Endothelial cell (in vitro differentiated cells): ENCODE measurements around the gene STK32C. TPM values are rescaled to one million over a fixed set of nuclear protein-coding genes. Genes with fewer than 3 reads are reported as not detected.

ENCODE experiments used
- DNase-seq: peaks from one replicate; pipeline ENCODE4 v3.0.0; 2021; ENCODE audit warnings: low spot score
- H3K27ac Mint-ChIP-seq: one replicate; pipeline ENCODE4 v1.8.0; 2021; ENCODE audit warnings: mixed read lengths, inconsistent platforms; ENCODE audit not compliant: unreplicated experiment
- H3K27me3 Mint-ChIP-seq: one replicate; pipeline ENCODE4 v1.8.0; 2021; ENCODE audit warnings: mild to moderate bottlenecking, moderate library complexity, mixed read lengths, inconsistent platforms; ENCODE audit not compliant: unreplicated experiment
- H3K36me3 Mint-ChIP-seq: one replicate; pipeline ENCODE4 v1.8.0; 2021; ENCODE audit warnings: mild to moderate bottlenecking, low read depth, mixed read lengths, inconsistent platforms; ENCODE audit not compliant: unreplicated experiment
- H3K4me1 Mint-ChIP-seq: one replicate; pipeline ENCODE4 v1.8.0; 2021; ENCODE audit warnings: mild to moderate bottlenecking, mixed read lengths, inconsistent platforms; ENCODE audit not compliant: unreplicated experiment
- H3K4me3 Mint-ChIP-seq: one replicate; pipeline ENCODE4 v1.8.0; 2021; ENCODE audit warnings: mild to moderate bottlenecking, mixed read lengths, inconsistent platforms; ENCODE audit not compliant: unreplicated experiment
- H3K9me3 Mint-ChIP-seq: one replicate; pipeline ENCODE4 v1.8.0; 2021; ENCODE audit warnings: mixed read lengths, inconsistent platforms; ENCODE audit not compliant: unreplicated experiment
- CTCF ChIP-seq: fragments of 200-600 bp; sonication (generic); IDR thresholded peaks from one replicate; pipeline ENCODE4 v1.5.0; 2021; ENCODE audit warnings: antibody characterized with exemption; ENCODE audit not compliant: unreplicated experiment
- total RNA-seq: library from RNA; stranded (reverse); fragmentation: NEBNext Ultra II Directional; extraction: Animal tissue kit (Norgen Biotek cat#: 25700); gene quantifications from one replicate; pipeline ENCODE4 v1.2.1, GENCODE V29; 2021; ENCODE audit not compliant: unreplicated experiment

The STK32C gene
- total RNA-seq, 1 donor from 2014 or later = 12.6 TPM

- Mint-ChIP-seq H3K9me3 (no peaks in the 10 kb centered on the region), H3K27me3 (peaks cover 15% of the 10 kb centered on the region), H3K36me3 (peaks cover 3% of the 10 kb centered on the region), H3K4me1 (no peaks in the 10 kb centered on the region), H3K27ac (no peak overlapping the region), H3K4me3 (no peak overlapping the region)
- DNase-seq = no peak
- TF ChIP-seq CTCF = no peak
Observed at GRCh38 chr10:132242103-132242840, 65.5 kb downstream of the STK32C start.

GRCh38 chr10:132241496-132241895 lies 66.3 kb downstream of the STK32C start:
- no peaks in the 10 kb centered on the region for H3K9me3 Mint-ChIP-seq
- peaks cover 11% of the 10 kb centered on the region for H3K27me3 Mint-ChIP-seq
- H3K4me1 Mint-ChIP-seq = no peaks in the 10 kb centered on the region
- H3K4me3 Mint-ChIP-seq = no peak overlapping the region
- no peak overlapping the region for H3K27ac Mint-ChIP-seq
- DNase-seq = no peak
- no peak for TF ChIP-seq CTCF
- H3K36me3 Mint-ChIP-seq = no peaks in the 10 kb centered on the region

- Mint-ChIP-seq H3K27ac (no peak overlapping the region), H3K9me3 (no peaks in the 10 kb centered on the region)
- no peak for DNase-seq
Observed at GRCh38 chr10:132241086-132241485, 66.7 kb downstream of the STK32C start.

GRCh38 chr10:132240581-132240980 lies 67.2 kb downstream of the STK32C start:
- Mint-ChIP-seq H3K27ac (no peak overlapping the region), H3K27me3 (peaks cover 11% of the 10 kb centered on the region), H3K36me3 (no peaks in the 10 kb centered on the region), H3K4me1 (no peaks in the 10 kb centered on the region), H3K4me3 (no peak overlapping the region), H3K9me3 (no peaks in the 10 kb centered on the region)
- no peak for DNase-seq
- no peak for TF ChIP-seq CTCF

More at GRCh38 chr10:132241086-132241485, 66.7 kb downstream of the STK32C start:
- Mint-ChIP-seq H3K36me3 (no peaks in the 10 kb centered on the region), H3K4me3 (no peak overlapping the region), H3K27me3 (peaks cover 11% of the 10 kb centered on the region), H3K4me1 (no peaks in the 10 kb centered on the region)
- no peak for TF ChIP-seq CTCF

GRCh38 chr10:132240156-132240555 lies 67.6 kb downstream of the STK32C start:
- H3K36me3 Mint-ChIP-seq = no peaks in the 10 kb centered on the region
- no peak for DNase-seq
- peaks cover 9% of the 10 kb centered on the region for H3K27me3 Mint-ChIP-seq
- no peak for TF ChIP-seq CTCF
- no peaks in the 10 kb centered on the region for H3K9me3 Mint-ChIP-seq
- no peaks in the 10 kb centered on the region for H3K4me1 Mint-ChIP-seq
- H3K27ac Mint-ChIP-seq = no peak overlapping the region
- no peak overlapping the region for H3K4me3 Mint-ChIP-seq
